NK-92 (cell line): ENCODE data around the gene CENPVL1.
"Not testable (repeated sequence)": the region's sequence is repeated elsewhere in the genome, so short reads cannot be mapped to it uniquely, and the experiment has no call there.

Experiments
- DNase-seq: peaks from one replicate; lab custom pipeline; 2025; ENCODE audit not compliant: unreplicated experiment; lab: John Stamatoyannopoulos, UW

The CENPVL1 gene

GRCh38 chrX:51710277-51711164, at the start of gene CENPVL1:
Gene CENPVL1 (plus strand): TSS chrX:51710512. CDS start chrX:51710512, 0 bp downstream.
- not testable (repeated sequence) for DNase-seq

DNA sequence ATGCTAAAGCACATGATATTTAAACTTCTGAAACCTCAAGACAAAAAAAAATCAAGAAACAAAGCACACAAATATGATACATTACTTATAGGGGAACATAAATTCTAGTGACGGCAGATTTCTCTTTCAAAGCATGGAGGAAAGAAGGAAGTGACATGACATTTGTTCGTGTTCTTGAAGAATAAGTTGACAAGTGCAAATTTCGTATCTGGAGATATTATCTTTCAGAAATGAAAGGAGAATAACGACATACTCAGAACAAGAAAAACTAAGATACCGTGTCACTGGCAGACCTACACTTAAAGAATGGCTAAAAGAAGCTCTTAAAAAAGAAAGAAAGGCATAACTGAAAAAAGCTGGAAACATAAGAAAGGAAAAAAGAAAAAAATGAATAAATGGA, 44.3 kb upstream of the CENPVL1 start:
- no peak for DNase-seq

DNA sequence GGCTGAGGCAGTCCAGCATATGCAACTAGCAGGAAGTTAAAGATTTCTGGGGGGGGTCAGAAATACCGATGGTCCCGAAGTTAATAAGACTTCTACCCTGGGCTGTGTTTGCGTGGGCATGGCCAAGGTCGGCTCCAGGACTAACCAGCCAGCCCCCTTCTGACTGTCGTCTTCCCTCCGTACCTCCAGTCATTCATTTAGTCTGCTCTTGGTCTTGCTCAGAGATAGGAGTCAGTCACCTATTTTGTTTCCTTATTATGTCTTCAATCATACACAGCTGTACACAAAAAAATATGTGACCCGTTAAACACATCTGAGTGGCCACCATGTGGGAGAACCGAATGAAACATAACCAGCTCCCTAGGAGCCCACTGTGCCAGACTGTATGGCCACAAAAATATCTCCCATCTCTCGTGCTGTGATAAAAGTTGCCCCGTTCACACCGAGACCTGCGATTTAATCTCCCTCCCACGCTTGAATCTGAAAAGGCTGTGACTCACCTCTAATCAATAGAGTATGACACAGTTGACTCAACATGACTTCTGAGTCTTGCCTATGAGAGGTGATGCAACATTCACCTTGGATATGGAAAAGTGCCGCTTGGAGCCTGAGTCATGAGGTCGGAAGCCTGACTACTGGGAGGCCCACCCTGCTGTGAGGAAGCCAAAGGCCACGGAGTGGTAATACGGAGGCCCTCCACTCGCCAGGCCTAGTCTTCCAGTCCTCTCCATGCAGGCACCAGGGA, 30.5 kb upstream of the CENPVL1 start:
- DNase-seq, result not testable (repeated sequence)

DNA sequence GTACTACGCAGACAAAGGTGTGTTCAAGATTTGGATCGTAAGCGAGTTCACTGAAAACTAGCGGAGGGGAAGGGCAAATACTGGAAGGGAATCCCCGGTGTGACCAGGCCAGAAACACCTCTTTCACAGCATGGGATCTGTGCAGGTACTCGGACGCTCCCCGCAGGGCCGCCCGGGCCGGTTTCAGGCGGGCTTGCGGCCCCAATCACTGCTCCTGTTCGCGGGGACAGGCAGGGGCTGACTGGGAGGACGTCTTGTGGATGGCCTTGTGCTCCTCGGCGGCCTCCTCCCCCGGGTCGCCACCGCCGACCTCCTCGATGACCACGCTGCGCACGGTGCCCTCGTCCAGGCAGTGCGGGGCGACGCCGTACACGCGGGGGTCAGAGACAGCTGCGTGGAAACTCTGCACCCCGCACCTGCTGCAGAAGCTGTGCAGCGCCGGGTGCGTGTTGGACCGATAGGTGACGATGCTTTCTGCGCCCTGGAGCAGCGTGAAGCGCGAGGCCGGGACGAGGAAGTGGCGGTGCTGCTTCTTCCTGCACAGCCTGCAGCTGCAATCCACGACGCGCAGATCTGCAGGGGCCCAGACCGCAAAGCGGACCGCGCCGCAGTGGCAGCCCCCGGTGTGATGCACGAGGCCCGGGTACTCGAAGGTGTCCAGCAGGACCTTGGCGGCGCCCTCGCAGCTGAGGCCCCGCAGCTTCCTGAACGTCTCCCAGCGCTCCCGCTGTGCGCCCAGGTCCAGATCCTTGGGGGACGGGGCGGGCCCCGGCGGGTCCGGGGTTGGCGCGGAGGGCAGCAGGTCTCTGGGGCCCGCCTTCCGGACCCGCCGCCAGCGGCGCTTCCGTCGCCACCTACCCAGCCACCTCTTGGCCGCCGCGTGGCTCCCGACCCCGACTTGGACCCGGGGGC, 28.2 kb upstream of the CENPVL1 start:
- DNase-seq, result not testable (repeated sequence)

GRCh38 chrX:51682720-51683062, 27.6 kb upstream of the CENPVL1 start, which contains the start of gene CENPVL2:
Gene CENPVL2 (minus strand): TSS chrX:51682831. CDS start chrX:51682831, 0 bp downstream.
- DNase-seq, result not testable (repeated sequence)

GRCh38 chrX:51694254-51694653, 16.1 kb upstream of the CENPVL1 start:
- DNase-seq, result no peak

- DNase-seq, result no peak
Observed at GRCh38 chrX:51697397-51697796, 12.9 kb upstream of the CENPVL1 start.

- not testable (repeated sequence) for DNase-seq
Observed at GRCh38 chrX:51712943-51713647, 2.8 kb downstream of the CENPVL1 start.

- DNase-seq, result no peak
Observed at GRCh38 chrX:51728202-51728601, 17.9 kb downstream of the CENPVL1 start.

DNA sequence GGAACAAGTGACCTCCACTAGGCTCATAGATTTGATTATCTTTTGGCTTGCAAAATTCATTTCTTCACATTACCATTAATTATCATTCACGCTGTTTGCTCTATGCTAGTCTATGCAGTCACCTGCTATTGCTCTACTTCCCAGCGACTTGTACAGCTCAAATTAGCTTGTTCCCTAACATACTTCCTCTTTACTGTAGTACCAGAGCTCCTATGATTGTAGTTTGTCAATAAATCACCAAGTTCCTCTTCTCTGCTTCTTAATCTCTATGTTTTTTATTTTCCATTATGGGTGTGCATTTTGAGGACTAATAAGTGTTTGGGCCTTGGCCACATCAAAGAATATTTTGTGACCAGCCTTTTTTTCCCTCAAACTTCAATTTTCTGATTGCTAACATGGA, 26.8 kb downstream of the CENPVL1 start:
- DNase-seq, result no peak

GRCh38 chrX:51742586-51742985, 32.3 kb downstream of the CENPVL1 start:
- DNase-seq, result no peak

DNA sequence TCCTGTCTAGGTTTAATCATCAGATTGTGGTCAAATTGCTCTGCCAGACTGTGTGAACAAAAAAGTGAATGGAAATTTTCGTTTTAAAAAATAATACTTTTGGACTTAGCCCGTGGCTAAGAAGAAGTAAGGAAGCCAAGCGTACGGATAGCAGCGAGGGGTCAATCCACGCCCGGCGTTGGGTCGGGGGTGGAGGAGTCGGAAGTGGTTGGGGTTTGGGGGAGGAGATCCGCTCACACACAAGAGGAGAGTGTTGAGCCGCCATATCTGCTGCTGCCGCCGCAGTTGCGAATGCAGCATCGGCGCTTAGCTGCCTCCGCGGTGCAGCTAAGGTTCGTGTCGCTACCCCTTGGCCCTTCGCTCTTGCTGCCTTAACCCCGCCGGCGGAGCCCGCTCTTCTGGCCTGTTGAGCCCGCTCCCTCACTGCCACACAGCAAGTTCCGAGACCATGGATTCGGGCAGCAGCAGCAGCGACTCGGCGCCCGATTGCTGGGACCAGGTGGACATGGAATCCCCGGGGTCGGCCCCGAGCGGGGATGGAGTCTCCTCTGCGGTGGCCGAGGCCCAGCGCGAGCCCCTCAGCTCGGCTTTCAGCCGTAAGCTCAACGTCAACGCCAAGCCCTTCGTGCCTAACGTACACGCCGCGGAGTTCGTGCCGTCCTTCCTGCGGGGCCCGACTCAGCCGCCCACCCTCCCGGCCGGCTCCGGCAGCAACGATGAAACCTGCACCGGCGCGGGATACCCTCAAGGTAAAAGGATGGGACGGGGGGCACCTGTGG, 33.1 kb downstream of the CENPVL1 start, which contains the start of gene GSPT2:
GSPT2 (plus strand) TSS at position 264 of the 779 bp plus-strand sequence; CDS start at position 449, 185 bp downstream.
- DNase-seq, result no peak

GRCh38 chrX:51747671-51748070, 37.4 kb downstream of the CENPVL1 start:
- no peak for DNase-seq

DNA sequence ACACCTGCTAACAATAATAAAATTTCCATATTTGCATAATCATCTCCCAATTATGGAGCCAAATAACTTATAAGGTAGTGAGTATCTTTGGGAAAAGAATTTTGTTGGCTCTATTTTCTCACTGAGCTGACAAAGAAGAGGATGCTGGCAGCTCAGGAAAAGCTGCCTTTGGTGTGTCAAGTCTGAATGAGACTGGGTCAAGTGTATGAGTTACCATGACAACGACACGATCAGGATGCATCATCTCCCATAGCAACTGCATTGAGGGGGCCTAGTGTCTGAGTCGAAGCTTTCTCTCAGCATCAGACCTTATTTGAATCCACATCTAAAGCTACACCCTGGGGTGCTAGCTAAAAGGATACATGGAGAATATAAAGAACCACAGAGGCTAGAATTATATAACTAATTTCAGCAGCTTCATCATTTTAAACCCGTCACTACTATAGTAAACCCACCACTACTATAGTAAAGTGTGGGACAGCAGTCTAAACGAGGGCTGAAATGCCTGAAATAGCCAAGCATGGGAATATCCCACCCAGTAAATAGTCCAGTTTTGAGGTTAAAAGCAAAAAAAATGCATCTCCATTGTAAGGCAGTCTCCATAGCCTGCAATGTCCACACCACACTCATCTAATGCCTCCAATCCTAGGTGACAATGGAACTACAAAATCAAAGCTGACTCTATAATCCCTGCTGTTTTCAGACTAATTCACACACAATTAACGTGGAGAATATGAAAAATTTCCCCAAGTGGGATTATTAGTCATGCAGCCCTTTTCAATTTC, 48.9 kb downstream of the CENPVL1 start:
- no peak for DNase-seq

DNA sequence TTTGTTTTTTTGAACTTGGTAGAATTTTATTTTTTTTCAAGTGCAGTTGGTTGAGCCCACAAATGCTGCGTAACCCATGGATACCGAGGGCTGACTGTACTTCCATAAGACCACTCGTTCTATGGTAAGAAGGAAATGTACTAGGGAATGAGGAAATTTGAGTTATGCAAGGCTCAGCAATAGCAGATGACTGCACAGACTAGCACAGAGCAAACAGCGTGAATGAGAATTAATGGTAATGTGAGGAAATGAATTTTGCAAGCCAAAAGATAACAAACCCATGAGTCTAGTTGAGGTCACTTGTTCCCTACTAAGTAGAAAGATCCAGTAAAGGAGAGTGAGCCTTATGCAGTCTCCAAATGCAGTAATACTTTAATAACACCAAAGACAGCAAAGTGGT, 50.3 kb downstream of the CENPVL1 start:
- no peak for DNase-seq
